Erythroblast (primary cell): Measurements from ENCODE around the gene CTNNA2.

Source experiments
- GATA1 ChIP-seq: IDR thresholded peaks from 2 replicates; pipeline ENCODE4 v1.6.1; 2011; ENCODE audit warnings: low read depth, mild to moderate bottlenecking, control low read depth, low read length, moderate library complexity
- POLR2A ChIP-seq: IDR thresholded peaks from 2 replicates; pipeline ENCODE4 v1.6.1; 2011; ENCODE audit warnings: mild to moderate bottlenecking, low read length

DNA sequence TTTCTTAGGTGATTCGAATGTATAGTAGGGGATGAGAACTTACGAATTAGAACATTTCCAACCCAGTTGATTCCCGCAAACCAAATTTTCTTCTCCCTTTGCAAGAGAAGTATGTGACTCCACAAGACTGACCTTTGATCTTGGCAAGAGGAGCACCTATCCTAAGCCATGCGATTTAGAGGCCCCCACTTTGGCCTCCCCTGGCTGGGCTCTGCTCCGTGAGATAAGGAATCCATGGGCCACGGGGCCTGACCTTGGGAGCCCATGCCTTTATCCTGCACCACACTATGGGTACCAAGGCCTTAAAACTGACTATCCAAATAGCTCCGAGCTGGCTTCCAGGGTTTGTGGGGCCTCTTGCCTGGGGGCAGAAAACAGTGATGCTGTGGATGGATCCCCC lies 656.0 kb downstream of the CTNNA2 start:
- TF ChIP-seq POLR2A (no peak), GATA1 (no peak)
